Amniotic epithelial cell (primary cell): ENCODE data around the gene PCDHGB1.
"Not testable (repeated sequence)": the region's sequence is repeated elsewhere in the genome, so short reads cannot be mapped to it uniquely, and the experiment has no call there.

Experiments
- DNase-seq: peaks from one replicate; pipeline ENCODE4 v3.0.0-alpha.2; 2010; ENCODE audit warnings: low read depth

The PCDHGB1 gene

GRCh38 chr5:141346017-141346416 lies 3.9 kb upstream of the PCDHGB1 start:
- DNase-seq: not testable (repeated sequence)

- DNase-seq: no peak
These were observed 1.7 kb downstream of the PCDHGB1 start for GRCh38 chr5:141351591-141351990.

- DNase-seq: no peak
These were observed 5.1 kb downstream of the PCDHGB1 start, which contains the start of gene PCDHGA4 for GRCh38 chr5:141354900-141355469. Gene PCDHGA4 (plus strand): TSS chr5:141355021. CDS start chr5:141355108, 87 bp downstream.

GRCh38 chr5:141355641-141356040 lies 5.7 kb downstream of the PCDHGB1 start:
- DNase-seq: no peak

- DNase-seq: no peak
These were observed 6.2 kb downstream of the PCDHGB1 start for GRCh38 chr5:141356133-141356532.

- no peak for DNase-seq
These were observed 7.1 kb downstream of the PCDHGB1 start for GRCh38 chr5:141356950-141357349.

- peak; percentile 31 for DNase-seq
These were observed 10.0 kb downstream of the PCDHGB1 start, which contains the start of gene PCDHGB2 for GRCh38 chr5:141359790-141360426. Gene PCDHGB2 (plus strand): TSS chr5:141359994. CDS start chr5:141360136, 142 bp downstream.

- DNase-seq: no peak
These were observed 10.8 kb downstream of the PCDHGB1 start for GRCh38 chr5:141360685-141361084.

- DNase-seq: no peak
These were observed 12.8 kb downstream of the PCDHGB1 start for GRCh38 chr5:141362719-141363118.

GRCh38 chr5:141363952-141364660 lies 14.2 kb downstream of the PCDHGB1 start, which contains the start of gene PCDHGA5:
Gene PCDHGA5 (plus strand): TSS chr5:141364162. CDS start chr5:141364331, 169 bp downstream.
- no peak for DNase-seq

GRCh38 chr5:141366016-141366896 lies 16.4 kb downstream of the PCDHGB1 start:
- no peak for DNase-seq

GRCh38 chr5:141369994-141370848 lies 20.3 kb downstream of the PCDHGB1 start, which contains the start of gene PCDHGB3:
Gene PCDHGB3 (plus strand): TSS chr5:141370242. CDS start chr5:141370395, 153 bp downstream.
- peak; percentile 70 for DNase-seq

- DNase-seq: no peak
These were observed 21.9 kb downstream of the PCDHGB1 start for GRCh38 chr5:141371572-141372475.

GRCh38 chr5:141373673-141374317 lies 23.9 kb downstream of the PCDHGB1 start, which contains the start of gene PCDHGA6:
Gene PCDHGA6 (plus strand): TSS chr5:141373891. CDS start chr5:141374084, 193 bp downstream.
- DNase-seq: peak; percentile 40

- DNase-seq: no peak
These were observed 24.7 kb downstream of the PCDHGB1 start for GRCh38 chr5:141374627-141375026.

- not testable (repeated sequence) for DNase-seq
These were observed 25.7 kb downstream of the PCDHGB1 start for GRCh38 chr5:141375444-141376155.

GRCh38 chr5:141382469-141383294 lies 32.8 kb downstream of the PCDHGB1 start, which contains the start of gene PCDHGA7:
Gene PCDHGA7 (plus strand): TSS chr5:141382742. CDS start chr5:141382900, 158 bp downstream.
- peak; percentile 37 for DNase-seq
